Measurements from ENCODE around the gene RASL11A. TPM values are rescaled to one million over a fixed set of nuclear protein-coding genes. Genes with fewer than 3 reads are reported as not detected.

Gene RASL11A
- total and polyA plus RNA-seq, 2 of the 13 experiments (the other 11 are each of a cell fraction or from before 2014, with no cell fraction given): 3.0 to 4.1 TPM

DNA sequence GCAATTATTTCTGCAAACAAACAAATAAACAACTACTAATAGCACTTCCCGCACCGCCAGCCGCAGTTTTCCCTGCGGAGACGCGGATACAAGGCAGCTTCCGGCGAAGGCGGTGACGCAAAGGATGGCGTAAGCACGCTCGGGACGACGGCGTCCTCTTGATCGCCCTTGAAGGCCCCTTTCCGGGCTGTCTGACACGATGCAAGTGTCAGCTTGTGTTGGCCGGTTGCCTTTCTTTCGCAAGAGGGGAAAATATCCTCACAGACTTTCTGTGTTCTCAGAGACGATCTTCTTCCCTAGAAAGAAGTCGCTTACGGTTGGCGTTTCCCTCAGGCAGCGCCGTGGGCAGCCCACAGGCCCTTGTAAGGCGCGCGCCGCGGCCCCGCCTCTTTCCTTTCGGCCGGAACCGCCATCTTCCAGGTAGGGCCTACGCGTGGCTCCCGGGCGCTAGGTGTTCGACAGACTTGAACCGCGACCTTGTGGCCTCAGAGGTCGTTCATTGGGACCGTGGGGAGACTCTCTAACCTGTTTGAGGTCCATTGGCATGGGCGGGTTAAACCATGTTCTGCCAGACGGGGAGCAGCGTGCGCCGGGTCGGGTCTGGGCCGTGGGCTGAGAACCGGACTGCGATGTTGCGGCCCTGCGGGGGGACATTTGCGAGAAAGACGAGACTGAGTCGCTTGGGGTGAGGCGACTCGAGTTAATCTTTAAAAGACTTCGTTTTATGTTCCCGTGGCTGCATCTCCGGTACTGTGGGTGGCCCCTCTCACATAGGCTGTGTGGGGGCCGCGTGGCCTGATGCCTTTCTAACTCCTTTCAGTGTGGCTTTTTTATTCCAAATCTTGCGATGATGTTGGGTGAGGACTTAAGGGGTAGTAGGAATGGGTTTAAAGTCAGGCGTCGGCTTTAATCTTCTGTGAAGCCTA, 19.2 kb upstream of the RASL11A start, which contains the start of gene RPL21 (continued):
- TF ChIP-seq ZBTB40 (IDR thresholded peaks at IDR 0.05) (no peak), ZBTB40 (CRISPR knock-in tag; IDR thresholded peaks at IDR 0.05) (peak; percentile 72), GMEB2 (CRISPR knock-in tag; IDR thresholded peaks at IDR 0.05; ENCODE audit: low read depth) (peak; percentile 95), HNRNPH1 (optimal IDR thresholded peaks at IDR 0.05; ENCODE audit: low read depth, low read length) (no peak), DRAP1 (CRISPR knock-in tag; IDR thresholded peaks at IDR 0.05) (peak; percentile 93), HMG20A (CRISPR knock-in tag; IDR thresholded peaks at IDR 0.05; ENCODE audit: borderline replicate concordance) (peak; percentile 43; the same call in 1 of the 2 replicates), ZNF33A (CRISPR knock-in tag; IDR thresholded peaks at IDR 0.05; ENCODE audit: borderline replicate concordance) (peak; percentile 64; the same call in 1 of the 2 replicates), ZBTB49 (CRISPR knock-in tag; IDR thresholded peaks at IDR 0.05; ENCODE audit: borderline replicate concordance) (peak; percentile 71; the same call in 1 of the 2 replicates), ELK4 (CRISPR knock-in tag; IDR thresholded peaks at IDR 0.05; ENCODE audit: borderline replicate concordance) (peak; percentile 74; the same call in 1 of the 2 replicates), XBP1 (CRISPR knock-in tag; IDR thresholded peaks at IDR 0.05) (no peak), MBNL3 (CRISPR knock-in tag; conservative IDR thresholded peaks at IDR 0.05) (no peak), TBX2 (CRISPR knock-in tag; IDR thresholded peaks at IDR 0.05; ENCODE audit: borderline replicate concordance) (peak; percentile 82), RXRB (CRISPR knock-in tag; IDR thresholded peaks at IDR 0.05; ENCODE audit: borderline replicate concordance) (peak; percentile 21; the same call in 1 of the 2 replicates)
